Measurements from ENCODE around the gene NLRP10. TPM values are rescaled to one million over a fixed set of nuclear protein-coding genes. Genes with fewer than 3 reads are reported as not detected.

NLRP10 gene
- total and polyA plus RNA-seq, 2 of the 13 experiments (the other 11 are each of a cell fraction or from before 2014, with no cell fraction given): not detected

DNA sequence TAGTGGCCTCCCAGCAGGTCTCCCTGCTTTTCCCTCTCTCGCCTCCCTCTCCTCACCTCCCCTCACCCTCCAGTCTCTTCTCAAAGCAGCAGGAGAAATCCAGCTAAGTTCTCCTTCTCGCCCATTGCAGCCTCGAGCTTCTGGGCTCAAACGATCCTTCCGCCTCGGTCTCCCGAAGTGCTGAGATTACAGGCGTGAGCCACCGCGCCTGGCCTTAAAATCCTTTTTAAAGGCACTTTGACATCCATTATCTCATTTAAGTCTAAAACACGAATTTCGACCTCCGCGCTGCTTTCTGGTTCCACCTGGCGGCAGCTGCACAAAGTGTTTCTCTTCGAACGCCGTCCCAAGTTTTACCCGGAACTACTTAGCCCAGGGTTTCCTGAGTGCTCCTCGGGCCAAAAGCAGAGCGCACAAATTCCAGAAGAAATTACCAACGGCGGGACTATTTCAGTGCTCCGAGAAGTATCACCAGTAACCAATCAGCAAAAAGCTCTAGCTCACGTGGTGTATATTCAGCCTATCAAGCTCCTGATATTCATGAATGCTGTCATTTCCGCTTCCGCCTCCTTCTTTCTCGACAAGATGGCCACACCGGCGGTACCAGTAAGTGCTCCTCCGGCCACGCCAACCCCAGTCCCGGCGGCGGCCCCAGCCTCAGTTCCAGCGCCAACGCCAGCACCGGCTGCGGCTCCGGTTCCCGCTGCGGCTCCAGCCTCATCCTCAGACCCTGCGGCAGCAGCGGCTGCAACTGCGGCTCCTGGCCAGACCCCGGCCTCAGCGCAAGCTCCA is 21.7 kb upstream of the NLRP10 start, which contains the start of gene EIF3F (continued):
- TF ChIP-seq ZNF326 (CRISPR knock-in tag; IDR thresholded peaks at IDR 0.05; ENCODE audit: borderline replicate concordance): no peak
- peak; percentile 69 for TF ChIP-seq RAD51 (IDR thresholded peaks at IDR 0.05; ENCODE audit: borderline replicate concordance)
- TF ChIP-seq ZNF275 (CRISPR knock-in tag; IDR thresholded peaks at IDR 0.05; ENCODE audit: borderline replicate concordance): peak; percentile 39; the same call in 1 of the 2 replicates
- TF ChIP-seq ZNF232 (CRISPR knock-in tag; IDR thresholded peaks at IDR 0.05; ENCODE audit: borderline replicate concordance): peak; percentile 90; the same call in 1 of the 2 replicates
- TF ChIP-seq ZNF234 (CRISPR knock-in tag; conservative IDR thresholded peaks at IDR 0.05): no peak
- TF ChIP-seq SUZ12 (IDR thresholded peaks at IDR 0.05; ENCODE audit: low read depth, low read length): no peak
- TF ChIP-seq, protein P1, sequence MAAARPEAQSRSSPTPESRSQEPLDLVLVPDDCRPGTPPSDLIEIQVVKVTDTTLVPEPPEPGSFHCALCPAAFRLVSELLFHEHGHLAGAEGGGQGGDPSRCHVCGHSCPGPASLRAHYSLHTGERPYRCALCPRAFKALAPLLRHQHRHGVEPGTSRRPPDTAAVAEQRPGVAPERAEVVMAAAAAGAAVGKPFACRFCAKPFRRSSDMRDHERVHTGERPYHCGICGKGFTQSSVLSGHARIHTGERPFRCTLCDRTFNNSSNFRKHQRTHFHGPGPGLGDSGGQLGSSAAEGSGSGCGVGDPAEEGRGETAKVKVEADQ (CRISPR knock-in tag; IDR thresholded peaks at IDR 0.05; ENCODE audit: borderline replicate concordance): no peak; the same call in 1 of the 2 replicates
- TF ChIP-seq TOPORS (CRISPR knock-in tag; IDR thresholded peaks at IDR 0.05): 0 out of 2 replicates have a peak, but pooled peaks have one; percentile 21
- TF ChIP-seq RERE (CRISPR knock-in tag; IDR thresholded peaks at IDR 0.05; ENCODE audit: low read depth): 0 out of 2 replicates have a peak, but pooled peaks have one; percentile 11
- no peak for TF ChIP-seq HMGA1 (CRISPR knock-in tag; conservative IDR thresholded peaks at IDR 0.05)
- TF ChIP-seq ZNF777 (CRISPR knock-in tag; IDR thresholded peaks at IDR 0.05): 0 out of 2 replicates have a peak, but pooled peaks have one; percentile 43
- TF ChIP-seq, protein P2, sequence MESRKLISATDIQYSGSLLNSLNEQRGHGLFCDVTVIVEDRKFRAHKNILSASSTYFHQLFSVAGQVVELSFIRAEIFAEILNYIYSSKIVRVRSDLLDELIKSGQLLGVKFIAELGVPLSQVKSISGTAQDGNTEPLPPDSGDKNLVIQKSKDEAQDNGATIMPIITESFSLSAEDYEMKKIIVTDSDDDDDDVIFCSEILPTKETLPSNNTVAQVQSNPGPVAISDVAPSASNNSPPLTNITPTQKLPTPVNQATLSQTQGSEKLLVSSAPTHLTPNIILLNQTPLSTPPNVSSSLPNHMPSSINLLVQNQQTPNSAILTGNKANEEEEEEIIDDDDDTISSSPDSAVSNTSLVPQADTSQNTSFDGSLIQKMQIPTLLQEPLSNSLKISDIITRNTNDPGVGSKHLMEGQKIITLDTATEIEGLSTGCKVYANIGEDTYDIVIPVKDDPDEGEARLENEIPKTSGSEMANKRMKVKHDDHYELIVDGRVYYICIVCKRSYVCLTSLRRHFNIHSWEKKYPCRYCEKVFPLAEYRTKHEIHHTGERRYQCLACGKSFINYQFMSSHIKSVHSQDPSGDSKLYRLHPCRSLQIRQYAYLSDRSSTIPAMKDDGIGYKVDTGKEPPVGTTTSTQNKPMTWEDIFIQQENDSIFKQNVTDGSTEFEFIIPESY (CRISPR knock-in tag; IDR thresholded peaks at IDR 0.05): peak; percentile 69
- TF ChIP-seq ZBTB3 (CRISPR knock-in tag; IDR thresholded peaks at IDR 0.05; ENCODE audit: borderline replicate concordance, low read depth): peak; percentile 68; the same call in 1 of the 2 replicates
- peak; percentile 97 for TF ChIP-seq ZMYM4 (CRISPR knock-in tag; IDR thresholded peaks at IDR 0.05)
- TF ChIP-seq NFE2L1 (CRISPR knock-in tag; IDR thresholded peaks at IDR 0.05; ENCODE audit: borderline replicate concordance): no peak
- TF ChIP-seq ZNF790 (CRISPR knock-in tag; IDR thresholded peaks at IDR 0.05; ENCODE audit: borderline replicate concordance): no peak
- no peak for TF ChIP-seq ZNF761 (CRISPR knock-in tag; conservative IDR thresholded peaks at IDR 0.05)
